Caco-2 (cell line): ENCODE measurements around the gene HMCN1. TPM values are rescaled to one million over a fixed set of nuclear protein-coding genes. Genes with fewer than 3 reads are reported as not detected.

Experiments used
- BruUV-seq: library from RNA; stranded (reverse); fragments of 400-500 nt; replicated peaks from 2 replicates; lab custom pipeline; 2021; lab: Mats Ljungman, UMichigan
- CTCF ChIA-PET: fragments of 300-600 bp; sonication (Branson Sonifier 250); formaldehyde crosslinking; loops from one replicate; lab custom pipeline; 2022; ENCODE audit warnings: antibody characterized with exemption; lab: Charles Lee
- POLR2A ChIA-PET: fragments of 300-600 bp; sonication (Branson Sonifier 250); formaldehyde crosslinking; loops from one replicate; lab custom pipeline; 2022; ENCODE audit warnings: antibody characterized with exemption; lab: Charles Lee
- DNase-seq, 2 experiments: peaks; one replicate each; pipeline versions ENCODE4 v3.0.0 to v3.0.0-alpha.2; 2020 to 2022
- H3K27me3 ChIP-seq: replicated peaks from 2 replicates; pipeline ENCODE4 v1.6.0; 2011; ENCODE audit warnings: low read length; ENCODE audit not compliant: control insufficient read depth, insufficient read depth
- H3K36me3 ChIP-seq: 2 replicates; pipeline ENCODE4 v1.5.1; 2011; ENCODE audit warnings: low read length; ENCODE audit not compliant: control insufficient read depth, insufficient read depth
- H3K4me1 ChIP-seq: fragments of 250-450 bp; sonication (Bioruptor Pico); 2 replicates; pipeline ENCODE4 v1.5.1; 2020; ENCODE audit warnings: mild to moderate bottlenecking
- H3K4me3 ChIP-seq: 2 replicates; pipeline ENCODE4 v1.5.1; 2011; ENCODE audit warnings: low read depth, mild to moderate bottlenecking, control low read depth, low read length
- H3K9me3 ChIP-seq: fragments of 250-450 bp; sonication (Bioruptor Pico); 2 replicates; pipeline ENCODE4 v1.5.1; 2020; ENCODE audit warnings: mild to moderate bottlenecking, moderate library complexity
- H3K27ac Mint-ChIP-seq: one replicate; pipeline ENCODE4 v1.8.0; 2022; ENCODE audit warnings: mixed read lengths; ENCODE audit not compliant: unreplicated experiment
- H3K27me3 Mint-ChIP-seq: one replicate; pipeline ENCODE4 v1.8.0; 2022; ENCODE audit warnings: mixed read lengths; ENCODE audit not compliant: insufficient read depth, unreplicated experiment
- H3K36me3 Mint-ChIP-seq: one replicate; pipeline ENCODE4 v1.8.0; 2022; ENCODE audit warnings: mild to moderate bottlenecking, mixed read lengths; ENCODE audit not compliant: insufficient read depth, unreplicated experiment
- H3K4me1 Mint-ChIP-seq: one replicate; pipeline ENCODE4 v1.8.0; 2022; ENCODE audit warnings: low read depth, mixed read lengths; ENCODE audit not compliant: unreplicated experiment
- H3K4me3 Mint-ChIP-seq: one replicate; pipeline ENCODE4 v1.8.0; 2022; ENCODE audit warnings: mild to moderate bottlenecking, moderate library complexity, mixed read lengths; ENCODE audit not compliant: unreplicated experiment
- H3K9me3 Mint-ChIP-seq: one replicate; pipeline ENCODE4 v1.8.0; 2022; ENCODE audit warnings: mixed read lengths; ENCODE audit not compliant: unreplicated experiment
- CTCF ChIP-seq, 2 experiments: fragments of 200-600 bp in 1 of 2; IDR thresholded peaks; 1 replicate in 1 of 2; 2 replicates in 1 of 2; pipeline versions ENCODE4 v1.5.1 to v1.8.0; 2011 to 2022; ENCODE audit warnings: antibody characterized with exemption in 1 of 2, control low read depth in 1 of 2, inconsistent platforms in 1 of 2, low read depth in 1 of 2, low read length in 1 of 2, mild to moderate bottlenecking in 1 of 2, moderate library complexity in 1 of 2; ENCODE audit not compliant: insufficient read depth in 1 of 2, severe bottlenecking in 1 of 2, unreplicated experiment in 1 of 2
- intact Hi-C: fragments of 100-400 bp; cut with micrococcal nuclease; formaldehyde crosslinking; loops from one replicate; pipeline ENCODE4 v1.10.0; 2022; ENCODE audit not compliant: unreplicated experiment
- total RNA-seq: library from RNA; stranded (reverse); gene quantifications from 2 replicates; pipeline ENCODE4 v1.2.3, GENCODE V29; 2022

The HMCN1 gene
- total RNA-seq, 1 experiment from 2014 or later: 0.02 TPM

GRCh38 chr1:185846672-185847444, 112.7 kb downstream of the HMCN1 start:
- H3K36me3 Mint-ChIP-seq: no peaks in the 10 kb centered on the region
- no peaks in the 10 kb centered on the region for H3K9me3 ChIP-seq
- H3K4me3 Mint-ChIP-seq: no peak overlapping the region
- ChIA-PET POLR2A (no interaction called here), CTCF (no interaction called here)
- H3K4me3 ChIP-seq: no peak overlapping the region
- DNase-seq: no peak
- H3K36me3 ChIP-seq: no peaks in the 10 kb centered on the region
- H3K4me1 Mint-ChIP-seq: peaks cover 2% of the 10 kb centered on the region
- no peaks in the 10 kb centered on the region for H3K9me3 Mint-ChIP-seq
- peaks cover 3% of the 10 kb centered on the region; the same call in 1 of the 2 replicates for H3K4me1 ChIP-seq
- no peaks in the 10 kb centered on the region for H3K27me3 Mint-ChIP-seq
- no peak overlapping the region for H3K27ac Mint-ChIP-seq
- BruUV-seq: no TSS peak
- intact Hi-C loops: no loop called here
- H3K27me3 ChIP-seq: no peaks in the 10 kb centered on the region
- TF ChIP-seq CTCF (IDR thresholded peaks at IDR 0.05; ENCODE audit: insufficient read depth in 1 of 2, low read depth in 1 of 2, low read length in 1 of 2, severe bottlenecking in 1 of 2, unreplicated experiment in 1 of 2): no peak

GRCh38 chr1:185849014-185849413, 114.8 kb downstream of the HMCN1 start:
- ChIA-PET POLR2A (no interaction called here), CTCF (no interaction called here)
- intact Hi-C loops: no loop called here
- H3K27ac Mint-ChIP-seq: no peak overlapping the region
- Histone ChIP-seq H3K4me3 (no peak overlapping the region), H3K36me3 (no peaks in the 10 kb centered on the region), H3K4me1 (peaks cover 21% of the 10 kb centered on the region), H3K9me3 (no peaks in the 10 kb centered on the region), H3K27me3 (no peaks in the 10 kb centered on the region)
- DNase-seq: no peak
- H3K36me3 Mint-ChIP-seq: no peaks in the 10 kb centered on the region
- no TSS peak for BruUV-seq
- no peaks in the 10 kb centered on the region for H3K9me3 Mint-ChIP-seq
- H3K4me3 Mint-ChIP-seq: no peak overlapping the region
- H3K4me1 Mint-ChIP-seq: peaks cover 6% of the 10 kb centered on the region
- no peaks in the 10 kb centered on the region for H3K27me3 Mint-ChIP-seq
- TF ChIP-seq CTCF (IDR thresholded peaks at IDR 0.05; ENCODE audit: insufficient read depth in 1 of 2, low read depth in 1 of 2, low read length in 1 of 2, severe bottlenecking in 1 of 2, unreplicated experiment in 1 of 2): no peak

GRCh38 chr1:185850366-185850765, 116.2 kb downstream of the HMCN1 start:
- no peak overlapping the region for H3K4me3 ChIP-seq
- Mint-ChIP-seq H3K9me3 (no peaks in the 10 kb centered on the region), H3K36me3 (no peaks in the 10 kb centered on the region), H3K4me3 (no peak overlapping the region), H3K4me1 (peaks cover 6% of the 10 kb centered on the region), H3K27ac (no peak overlapping the region), H3K27me3 (no peaks in the 10 kb centered on the region)
- no peak for DNase-seq
- H3K36me3 ChIP-seq: no peaks in the 10 kb centered on the region
- ChIA-PET CTCF (no interaction called here), POLR2A (no interaction called here)
- H3K27me3 ChIP-seq: no peaks in the 10 kb centered on the region
- no peaks in the 10 kb centered on the region for H3K9me3 ChIP-seq
- BruUV-seq: no TSS peak
- H3K4me1 ChIP-seq: peaks cover 21% of the 10 kb centered on the region
- intact Hi-C loops: no loop called here
- no peak for TF ChIP-seq CTCF (IDR thresholded peaks at IDR 0.05; ENCODE audit: insufficient read depth in 1 of 2, low read depth in 1 of 2, low read length in 1 of 2, severe bottlenecking in 1 of 2, unreplicated experiment in 1 of 2)
